VCaP (cell line): ENCODE measurements around the gene ITGA11.

Experiments
- H3K27ac ChIP-seq: fragments of 450-650 bp; 2 replicates; pipeline ENCODE4 v1.5.1; 2017
- TF ChIP-seq, protein P1 (sequence below): fragments of 450-650 bp; conservative IDR thresholded peaks from 2 replicates; pipeline ENCODE4 v1.5.1; 2017; ENCODE audit warnings: mild to moderate bottlenecking, moderate library complexity

ITGA11 gene

DNA sequence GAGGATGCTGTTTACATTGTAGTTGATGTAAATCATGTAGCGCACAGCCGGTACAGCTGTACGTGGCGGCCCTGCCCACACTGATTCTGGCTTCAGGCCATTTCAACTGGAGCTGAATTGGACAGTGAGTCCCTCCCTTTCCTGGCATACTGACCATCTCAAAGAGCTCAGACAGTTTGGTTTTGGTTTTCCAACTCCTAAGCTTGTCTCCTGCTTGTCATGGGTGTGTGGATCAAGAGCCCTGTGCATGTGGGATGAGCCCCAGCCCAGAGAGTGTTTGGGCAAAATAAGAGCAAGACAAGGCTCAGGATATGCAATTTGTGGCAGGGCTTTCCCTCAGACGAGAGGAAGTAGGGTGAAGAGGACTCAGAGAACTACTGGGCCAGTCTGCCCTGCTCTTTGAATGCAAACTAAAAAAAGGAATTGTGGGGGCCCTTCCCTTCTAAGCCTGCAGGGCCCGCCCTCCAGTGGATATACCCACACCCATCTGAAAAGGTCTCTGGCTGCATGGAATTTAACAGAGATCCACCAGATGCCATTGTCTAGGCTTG lies 13.3 kb downstream of the ITGA11 start:
- TF ChIP-seq, protein P1, sequence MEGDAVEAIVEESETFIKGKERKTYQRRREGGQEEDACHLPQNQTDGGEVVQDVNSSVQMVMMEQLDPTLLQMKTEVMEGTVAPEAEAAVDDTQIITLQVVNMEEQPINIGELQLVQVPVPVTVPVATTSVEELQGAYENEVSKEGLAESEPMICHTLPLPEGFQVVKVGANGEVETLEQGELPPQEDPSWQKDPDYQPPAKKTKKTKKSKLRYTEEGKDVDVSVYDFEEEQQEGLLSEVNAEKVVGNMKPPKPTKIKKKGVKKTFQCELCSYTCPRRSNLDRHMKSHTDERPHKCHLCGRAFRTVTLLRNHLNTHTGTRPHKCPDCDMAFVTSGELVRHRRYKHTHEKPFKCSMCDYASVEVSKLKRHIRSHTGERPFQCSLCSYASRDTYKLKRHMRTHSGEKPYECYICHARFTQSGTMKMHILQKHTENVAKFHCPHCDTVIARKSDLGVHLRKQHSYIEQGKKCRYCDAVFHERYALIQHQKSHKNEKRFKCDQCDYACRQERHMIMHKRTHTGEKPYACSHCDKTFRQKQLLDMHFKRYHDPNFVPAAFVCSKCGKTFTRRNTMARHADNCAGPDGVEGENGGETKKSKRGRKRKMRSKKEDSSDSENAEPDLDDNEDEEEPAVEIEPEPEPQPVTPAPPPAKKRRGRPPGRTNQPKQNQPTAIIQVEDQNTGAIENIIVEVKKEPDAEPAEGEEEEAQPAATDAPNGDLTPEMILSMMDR, result no peak
- no peak overlapping the region for H3K27ac ChIP-seq

DNA sequence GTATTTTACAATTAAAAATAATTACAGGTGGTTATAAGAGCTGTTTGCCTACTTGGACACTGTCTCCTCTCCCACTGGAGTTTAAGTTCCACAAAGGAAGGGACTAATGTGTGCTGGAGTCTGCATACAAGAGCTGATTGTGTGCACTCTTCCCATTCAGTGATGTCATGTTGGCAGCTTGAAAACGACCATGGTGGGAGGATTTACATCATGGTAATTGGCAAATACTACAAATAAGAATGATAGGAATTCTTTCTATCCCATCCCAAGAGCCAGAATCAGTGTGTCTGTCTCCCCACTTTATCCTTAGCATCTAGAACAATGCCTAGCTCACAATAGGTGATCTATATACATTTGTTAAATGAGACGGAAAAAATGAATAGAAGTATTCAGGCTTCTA lies 14.1 kb downstream of the ITGA11 start:
- TF ChIP-seq, protein P1, result no peak
- no peak overlapping the region for H3K27ac ChIP-seq

DNA sequence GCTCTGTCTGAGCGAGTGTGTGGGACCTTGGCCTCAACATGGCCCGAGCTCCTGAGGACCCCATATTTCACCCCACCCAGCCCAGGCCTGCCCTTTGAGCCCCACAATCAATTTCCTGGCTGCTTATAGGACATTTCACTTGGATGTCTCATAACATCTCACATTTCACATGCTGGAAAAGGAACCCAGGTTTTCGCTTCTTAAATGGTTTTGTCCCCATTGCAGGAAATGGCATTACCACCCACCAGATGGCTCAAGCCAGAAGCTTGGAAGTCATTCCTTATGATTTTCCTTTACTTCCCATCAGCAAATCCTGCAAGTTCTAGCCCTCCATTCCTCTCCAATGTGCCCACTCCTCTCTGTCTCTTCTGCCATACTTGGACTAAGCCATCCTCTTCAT lies 14.9 kb downstream of the ITGA11 start:
- TF ChIP-seq, protein P1, result no peak
- no peak overlapping the region for H3K27ac ChIP-seq

DNA sequence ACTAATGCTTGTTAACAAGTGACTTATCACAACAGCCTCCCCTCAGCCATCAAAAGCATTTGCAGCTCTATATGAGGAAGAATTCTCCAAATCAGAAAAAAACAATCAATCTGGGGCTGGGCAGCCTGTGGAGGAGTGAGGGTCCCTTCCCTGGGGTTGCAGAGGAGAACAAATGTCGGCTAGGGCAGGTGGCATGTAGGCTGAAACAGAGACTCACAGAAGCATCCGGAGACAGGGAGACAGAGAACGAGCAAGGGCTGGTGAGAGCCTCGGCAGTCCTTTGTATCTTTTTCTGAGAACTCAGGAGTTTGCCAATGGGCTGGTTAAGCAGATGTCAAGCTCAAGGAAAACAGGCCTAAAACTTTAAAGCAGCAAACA lies 15.8 kb downstream of the ITGA11 start:
- TF ChIP-seq, protein P1, result no peak
- no peak overlapping the region for H3K27ac ChIP-seq

DNA sequence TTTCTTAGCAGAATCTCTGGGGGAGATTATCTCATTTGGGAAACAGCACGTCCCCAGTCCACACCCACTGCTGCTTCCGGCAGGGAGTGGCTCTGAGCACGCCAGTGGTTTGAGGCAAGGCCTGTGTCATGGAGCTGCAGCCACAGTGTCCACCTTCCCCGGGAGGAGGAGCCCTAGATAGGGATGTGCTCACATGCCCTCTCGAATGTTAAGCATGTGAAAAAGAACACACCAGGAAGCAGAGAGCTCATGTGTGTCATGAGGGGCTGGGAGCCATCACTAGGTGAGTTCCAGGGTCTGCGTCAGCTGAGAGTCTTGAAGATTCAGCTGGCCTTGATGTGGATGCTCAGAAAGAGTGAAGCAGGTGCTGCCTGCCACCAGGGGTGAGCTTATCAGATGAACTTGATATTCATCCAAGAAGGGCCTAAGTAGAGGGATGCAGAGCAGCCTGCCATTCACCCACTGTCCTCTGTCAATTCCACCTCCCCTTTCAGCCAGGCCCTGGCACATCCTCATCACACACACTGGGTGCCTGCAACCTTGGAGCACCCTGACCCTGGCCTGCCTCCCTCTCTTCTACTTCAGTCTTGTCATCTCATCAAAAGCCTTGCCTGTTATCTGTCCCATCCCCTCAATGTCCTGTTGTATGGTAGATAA lies 16.3 kb downstream of the ITGA11 start:
- no peak overlapping the region for H3K27ac ChIP-seq
- TF ChIP-seq, protein P1, result no peak

DNA sequence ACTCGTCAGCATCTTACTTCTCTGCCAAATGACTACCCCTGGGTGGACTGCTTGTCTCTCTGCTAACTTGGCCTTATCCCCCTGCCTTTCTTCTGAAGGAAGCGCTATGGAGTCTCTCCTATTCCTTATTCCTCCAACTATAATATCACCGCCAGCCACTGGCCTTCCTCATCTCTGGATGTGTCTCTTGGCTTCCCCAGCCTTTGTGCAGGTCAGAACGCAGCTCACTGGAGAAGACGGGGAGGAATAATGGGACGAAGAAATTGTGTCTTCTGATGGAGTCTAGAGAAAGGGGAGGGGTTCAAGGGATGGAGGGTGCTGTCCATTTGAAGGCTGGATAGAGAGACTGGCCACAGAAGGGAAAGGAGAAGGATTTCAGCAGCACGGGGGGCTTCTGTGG lies 16.9 kb downstream of the ITGA11 start:
- no peak overlapping the region for H3K27ac ChIP-seq
- TF ChIP-seq, protein P1, result no peak

DNA sequence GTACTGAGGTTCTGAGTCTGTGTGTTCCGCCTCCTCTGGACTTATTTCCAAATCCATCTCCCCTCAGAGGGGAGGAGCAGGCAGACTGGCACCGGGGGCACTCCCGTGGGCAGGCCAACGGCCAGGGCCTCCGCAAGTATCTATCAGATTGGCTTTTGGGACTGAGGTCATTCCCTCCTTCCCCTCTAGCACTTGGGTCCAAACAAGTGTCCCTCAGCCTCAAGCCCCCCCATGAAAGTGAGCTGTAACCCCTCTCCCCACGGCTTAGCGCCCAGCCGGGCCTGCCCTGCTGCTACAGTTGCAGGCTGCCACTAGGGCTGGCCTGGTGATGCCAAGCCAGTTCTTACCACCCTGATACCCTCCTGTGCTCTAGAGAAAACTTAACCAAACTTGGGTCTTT lies 17.4 kb downstream of the ITGA11 start:
- no peak overlapping the region for H3K27ac ChIP-seq
- TF ChIP-seq, protein P1, result no peak
